Gastroesophageal sphincter (tissue), 3 donors: ENCODE measurements around the gene PTPRN2.

Experiments used
- CTCF ChIP-seq, 4 experiments: fragments of 200-600 bp in 2 of 4; fragments of 450-650 bp in 2 of 4; sonication (generic) in 1 of 4; IDR thresholded peaks; one replicate each; pipeline ENCODE4 v1.5.1; 2017 to 2019; ENCODE audit warnings: antibody characterized with exemption in 4 of 4, mild to moderate bottlenecking in 2 of 4, moderate library complexity in 2 of 4
- POLR2A ChIP-seq, 2 donors: fragments of 450-650 bp; IDR thresholded peaks; one replicate each; pipeline ENCODE4 v1.6.1; 2017; ENCODE audit warnings: antibody characterized with exemption in 2 of 2, mild to moderate bottlenecking in 2 of 2, moderate library complexity in 1 of 2

- TF ChIP-seq POLR2A (IDR thresholded peaks at IDR 0.05) (no peak), CTCF (IDR thresholded peaks at IDR 0.05) (no peak)
These were observed 572.0 kb downstream of the PTPRN2 start for GRCh38 chr7:158015403-158016179.
